Activated B cell treated with CpG ODN at 0.5 μM for 24 hours (primary cell): ENCODE data around the gene DUSP22. TPM values are rescaled to one million over a fixed set of nuclear protein-coding genes. Genes with fewer than 3 reads are reported as not detected.

Experiments used
- ATAC-seq: fragments of 200-7000 bp; cut with Tn5 transposase; one replicate; pipeline ENCODE4 v1.10.0; 2021; ENCODE audit warnings: low read depth, mild to moderate bottlenecking, moderate library complexity
- CTCF ChIA-PET: fragments of 350-600 bp; sonication (Branson Sonifier 250); formaldehyde crosslinking; loops from one replicate; lab custom pipeline; 2021; ENCODE audit warnings: antibody characterized with exemption; lab: Charles Lee
- POLR2A ChIA-PET: fragments of 350-600 bp; sonication (Branson Sonifier 250); formaldehyde crosslinking; loops from one replicate; lab custom pipeline; 2021; ENCODE audit warnings: antibody characterized with exemption; lab: Charles Lee
- DNase-seq: peaks from one replicate; pipeline ENCODE4 v3.0.0; 2022
- H3K27ac Mint-ChIP-seq: one replicate; pipeline ENCODE4 v1.8.0; 2020; ENCODE audit warnings: mixed read lengths
- H3K27me3 Mint-ChIP-seq: one replicate; pipeline ENCODE4 v1.8.0; 2021; ENCODE audit warnings: mixed read lengths
- H3K36me3 Mint-ChIP-seq: one replicate; pipeline ENCODE4 v1.8.0; 2021; ENCODE audit warnings: low read depth, mixed read lengths
- H3K4me1 Mint-ChIP-seq: one replicate; pipeline ENCODE4 v1.8.0; 2021; ENCODE audit warnings: mixed read lengths
- H3K4me3 Mint-ChIP-seq: one replicate; pipeline ENCODE4 v1.8.0; 2020; ENCODE audit warnings: mild to moderate bottlenecking, mixed read lengths
- H3K9me3 Mint-ChIP-seq: one replicate; pipeline ENCODE4 v1.8.0; 2020; ENCODE audit warnings: mixed read lengths
- intact Hi-C: fragments of 100-400 bp; cut with micrococcal nuclease; formaldehyde crosslinking; loops from one replicate; pipeline ENCODE4 v1.15.1; 2024
- total RNA-seq: library from RNA; stranded (reverse); gene quantifications from 2 replicates; pipeline ENCODE4 v1.2.3, GENCODE V29; 2022
- TF ChIP-seq, protein P1 (sequence below): fragments of 200-600 bp; IDR thresholded peaks from one replicate; pipeline ENCODE4 v1.8.0; 2022; ENCODE audit warnings: antibody characterized with exemption, mild to moderate bottlenecking

DUSP22 gene
- total RNA-seq, 1 donor from 2014 or later, result 153 TPM

- TF ChIP-seq, protein P1, sequence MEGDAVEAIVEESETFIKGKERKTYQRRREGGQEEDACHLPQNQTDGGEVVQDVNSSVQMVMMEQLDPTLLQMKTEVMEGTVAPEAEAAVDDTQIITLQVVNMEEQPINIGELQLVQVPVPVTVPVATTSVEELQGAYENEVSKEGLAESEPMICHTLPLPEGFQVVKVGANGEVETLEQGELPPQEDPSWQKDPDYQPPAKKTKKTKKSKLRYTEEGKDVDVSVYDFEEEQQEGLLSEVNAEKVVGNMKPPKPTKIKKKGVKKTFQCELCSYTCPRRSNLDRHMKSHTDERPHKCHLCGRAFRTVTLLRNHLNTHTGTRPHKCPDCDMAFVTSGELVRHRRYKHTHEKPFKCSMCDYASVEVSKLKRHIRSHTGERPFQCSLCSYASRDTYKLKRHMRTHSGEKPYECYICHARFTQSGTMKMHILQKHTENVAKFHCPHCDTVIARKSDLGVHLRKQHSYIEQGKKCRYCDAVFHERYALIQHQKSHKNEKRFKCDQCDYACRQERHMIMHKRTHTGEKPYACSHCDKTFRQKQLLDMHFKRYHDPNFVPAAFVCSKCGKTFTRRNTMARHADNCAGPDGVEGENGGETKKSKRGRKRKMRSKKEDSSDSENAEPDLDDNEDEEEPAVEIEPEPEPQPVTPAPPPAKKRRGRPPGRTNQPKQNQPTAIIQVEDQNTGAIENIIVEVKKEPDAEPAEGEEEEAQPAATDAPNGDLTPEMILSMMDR, result no peak
- ATAC-seq (no peak), DNase-seq (no peak)
- intact Hi-C loops, result no loop called here
- Mint-ChIP-seq H3K4me3 (no peak overlapping the region), H3K27me3 (no peaks in the 10 kb centered on the region), H3K27ac (no peak overlapping the region), H3K36me3 (no peaks in the 10 kb centered on the region), H3K4me1 (no peaks in the 10 kb centered on the region), H3K9me3 (no peaks in the 10 kb centered on the region)
- ChIA-PET CTCF (no interaction called here), POLR2A (interaction anchor here (1.1 kb wide), 1 partner anchor 9 kb away, joined by 3 read pairs; no protein-coding TSS in a partner anchor)
These were observed 9.8 kb downstream of the DUSP22 start for GRCh38 chr6:301929-302705.

GRCh38 chr6:302760-303159, 10.5 kb downstream of the DUSP22 start:
- Mint-ChIP-seq H3K9me3 (no peaks in the 10 kb centered on the region), H3K4me1 (peaks cover 3% of the 10 kb centered on the region), H3K4me3 (no peak overlapping the region), H3K27me3 (no peaks in the 10 kb centered on the region), H3K36me3 (peaks cover 3% of the 10 kb centered on the region), H3K27ac (no peak overlapping the region)
- intact Hi-C loops, result no loop called here
- TF ChIP-seq, protein P1, result no peak
- DNase-seq (no peak), ATAC-seq (no peak)
- POLR2A ChIA-PET, result interaction anchor here (1.1 kb wide), 1 partner anchor 10 kb away, joined by 3 read pairs; no protein-coding TSS in a partner anchor
- CTCF ChIA-PET, result no interaction called here

GRCh38 chr6:303263-303662, 11.0 kb downstream of the DUSP22 start:
- ChIA-PET POLR2A (interaction anchor here (1.1 kb wide), 1 partner anchor 10 kb away, joined by 3 read pairs; no protein-coding TSS in a partner anchor), CTCF (no interaction called here)
- Mint-ChIP-seq H3K9me3 (peaks cover 2% of the 10 kb centered on the region), H3K27ac (no peak overlapping the region), H3K36me3 (peaks cover 8% of the 10 kb centered on the region), H3K4me3 (no peak overlapping the region), H3K27me3 (no peaks in the 10 kb centered on the region), H3K4me1 (peaks cover 8% of the 10 kb centered on the region)
- DNase-seq, result no peak
- intact Hi-C loops, result no loop called here
- TF ChIP-seq, protein P1, result no peak
- ATAC-seq, result no peak

GRCh38 chr6:303948-304558, 11.8 kb downstream of the DUSP22 start:
- Mint-ChIP-seq H3K4me3 (no peak overlapping the region), H3K36me3 (peaks cover 15% of the 10 kb centered on the region), H3K27me3 (no peaks in the 10 kb centered on the region), H3K9me3 (peaks cover 2% of the 10 kb centered on the region), H3K27ac (no peak overlapping the region), H3K4me1 (peaks cover 12% of the 10 kb centered on the region)
- intact Hi-C loops, result no loop called here
- POLR2A ChIA-PET, result no interaction called here
- CTCF ChIA-PET, result no interaction called here
- ATAC-seq, result no peak
- TF ChIP-seq, protein P1, result no peak
- DNase-seq, result no peak

DNA sequence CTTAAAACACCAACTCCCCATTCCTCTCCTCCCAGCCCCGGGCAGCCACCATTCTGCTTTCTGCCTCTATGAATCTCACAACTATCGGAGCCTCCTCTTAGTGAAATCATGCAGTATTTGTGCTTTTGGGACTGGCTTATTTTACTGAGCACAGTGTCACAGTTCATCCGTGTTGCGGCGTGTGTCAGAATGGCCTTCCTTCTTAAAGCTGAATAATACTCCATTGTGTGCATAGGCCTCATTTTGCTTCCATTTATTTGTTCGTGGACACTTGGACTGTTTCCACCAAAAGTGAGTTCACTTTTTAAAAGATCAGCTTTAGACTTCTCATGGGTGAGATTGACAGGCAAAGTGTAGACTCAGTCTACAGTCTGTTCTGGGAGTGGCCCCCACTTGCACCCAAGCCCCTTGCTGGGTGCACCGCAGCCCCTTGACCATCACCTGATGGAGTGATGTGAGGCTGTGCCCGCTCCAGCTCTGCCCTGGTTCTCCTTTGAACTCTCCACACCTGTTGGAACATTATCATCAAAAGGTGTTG, 12.6 kb downstream of the DUSP22 start:
- DNase-seq (no peak), ATAC-seq (no peak)
- Mint-ChIP-seq H3K36me3 (peaks cover 15% of the 10 kb centered on the region), H3K27me3 (no peaks in the 10 kb centered on the region), H3K9me3 (peaks cover 2% of the 10 kb centered on the region), H3K4me1 (peaks cover 20% of the 10 kb centered on the region), H3K4me3 (no peak overlapping the region), H3K27ac (no peak overlapping the region)
- TF ChIP-seq, protein P1, result no peak
- POLR2A ChIA-PET, result interaction anchor here (0.9 to 1.6 kb wide), 10 partner anchors 8 to 87 kb away, joined by 3 to 13 read pairs (median 6); partner anchors contain the start of genes DUSP22 and IRF4
- CTCF ChIA-PET, result no interaction called here
- intact Hi-C loops, result no loop called here
